Stimulated activated CD8-positive, alpha-beta memory T cell treated with anti-CD3 and anti-CD28 coated beads, Interleukin-4, amount 100 ng/mL, for 24 hours (primary cell): ENCODE measurements around the gene DMRT3.
"Not testable (repeated sequence)": the region's sequence is repeated elsewhere in the genome, so short reads cannot be mapped to it uniquely, and the experiment has no call there.

Source experiments
- DNase-seq: peaks from one replicate; pipeline ENCODE4 v3.0.0-alpha.2; 2020; ENCODE audit warnings: low read depth

DMRT3 gene

GRCh38 chr9:971901-972500 lies 4.5 kb upstream of the DMRT3 start:
- DNase-seq, result no peak

GRCh38 chr9:972501-973294 lies 3.8 kb upstream of the DMRT3 start:
- no peak for DNase-seq

GRCh38 chr9:973295-973834 lies 3.1 kb upstream of the DMRT3 start:
- DNase-seq, result no peak

DNA sequence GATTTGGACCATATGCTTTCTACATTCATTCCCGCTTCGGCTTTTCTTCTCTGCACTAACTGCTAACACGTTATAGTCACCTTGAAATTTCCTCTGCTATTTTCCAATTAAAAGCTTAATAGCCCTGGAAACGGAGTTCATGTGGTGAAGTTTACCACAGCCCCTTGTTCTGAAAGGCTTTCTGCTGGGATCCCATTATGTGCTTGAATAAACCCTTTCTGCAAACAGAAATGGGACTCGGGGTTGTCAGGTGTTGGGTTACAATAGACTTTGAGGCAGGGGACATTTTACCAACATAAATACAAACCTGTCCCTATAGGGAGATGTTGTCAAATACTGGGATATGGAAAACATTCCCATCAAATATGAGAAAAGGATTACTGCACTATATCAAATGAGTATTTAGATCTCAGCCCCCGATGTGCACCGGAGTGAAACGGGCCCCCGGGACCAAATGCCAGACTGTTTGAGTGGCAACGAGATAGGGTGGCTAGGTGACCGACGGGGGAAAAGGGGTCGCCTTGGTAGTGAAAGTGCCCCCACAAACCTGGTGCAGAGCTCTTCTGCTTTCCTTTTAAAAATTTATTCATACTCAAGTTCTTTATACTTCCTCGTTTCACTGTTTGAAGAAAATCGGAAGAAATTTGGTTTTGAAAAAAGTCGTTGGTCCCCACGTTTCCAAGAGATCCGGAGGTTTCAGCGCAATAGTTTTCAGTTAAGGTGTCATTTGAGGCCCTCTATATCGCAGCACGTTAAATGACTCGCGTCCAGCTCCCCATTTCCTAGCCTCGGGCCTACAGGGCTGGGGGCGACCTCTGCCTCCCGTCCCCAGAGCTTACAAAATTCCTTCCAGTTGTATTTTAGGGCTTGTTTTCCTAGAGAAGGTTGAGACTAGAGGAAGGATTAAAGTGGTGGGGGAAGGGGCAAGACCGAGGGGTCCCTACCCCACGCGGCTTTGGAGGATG lies 2.1 kb upstream of the DMRT3 start:
- DNase-seq, result no peak

- no peak for DNase-seq
These were observed 1.3 kb upstream of the DMRT3 start for GRCh38 chr9:974996-975739.

GRCh38 chr9:975740-976257 lies 656 bp upstream of the DMRT3 start:
- no peak for DNase-seq

DNA sequence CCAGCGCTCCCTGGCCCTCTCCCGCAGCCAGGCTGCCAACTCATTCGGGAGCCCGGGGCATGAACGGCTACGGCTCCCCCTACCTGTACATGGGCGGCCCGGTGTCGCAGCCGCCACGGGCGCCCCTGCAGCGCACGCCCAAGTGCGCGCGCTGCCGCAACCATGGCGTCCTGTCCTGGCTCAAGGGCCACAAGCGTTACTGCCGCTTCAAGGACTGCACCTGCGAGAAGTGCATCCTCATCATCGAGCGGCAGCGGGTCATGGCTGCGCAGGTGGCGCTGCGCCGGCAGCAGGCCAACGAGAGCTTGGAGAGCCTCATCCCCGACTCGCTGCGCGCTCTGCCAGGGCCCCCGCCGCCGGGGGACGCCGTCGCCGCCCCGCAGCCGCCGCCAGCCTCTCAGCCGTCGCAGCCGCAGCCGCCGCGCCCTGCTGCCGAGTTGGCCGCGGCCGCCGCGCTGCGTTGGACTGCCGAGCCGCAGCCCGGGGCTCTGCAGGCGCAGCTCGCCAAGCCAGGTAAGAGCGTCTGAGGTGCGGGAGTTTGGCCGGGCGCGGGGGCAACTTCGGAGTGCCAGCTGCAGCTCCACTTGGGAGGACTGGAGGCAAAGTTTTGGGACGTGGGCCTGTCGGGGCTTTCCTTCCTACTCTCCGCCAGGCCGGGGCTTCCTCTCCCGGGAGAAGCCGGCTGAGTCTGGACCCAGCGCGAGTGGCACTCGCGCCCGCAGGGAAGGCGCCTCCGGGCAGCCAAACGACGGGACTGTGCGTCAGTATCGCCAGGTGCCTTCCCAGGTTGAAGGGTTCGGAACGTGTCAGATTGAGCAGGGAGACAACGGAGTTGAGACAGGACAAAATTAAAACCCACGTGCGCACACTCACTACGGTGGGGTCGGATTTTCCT lies 735 bp downstream of the DMRT3 start:
- no peak for DNase-seq

DNA sequence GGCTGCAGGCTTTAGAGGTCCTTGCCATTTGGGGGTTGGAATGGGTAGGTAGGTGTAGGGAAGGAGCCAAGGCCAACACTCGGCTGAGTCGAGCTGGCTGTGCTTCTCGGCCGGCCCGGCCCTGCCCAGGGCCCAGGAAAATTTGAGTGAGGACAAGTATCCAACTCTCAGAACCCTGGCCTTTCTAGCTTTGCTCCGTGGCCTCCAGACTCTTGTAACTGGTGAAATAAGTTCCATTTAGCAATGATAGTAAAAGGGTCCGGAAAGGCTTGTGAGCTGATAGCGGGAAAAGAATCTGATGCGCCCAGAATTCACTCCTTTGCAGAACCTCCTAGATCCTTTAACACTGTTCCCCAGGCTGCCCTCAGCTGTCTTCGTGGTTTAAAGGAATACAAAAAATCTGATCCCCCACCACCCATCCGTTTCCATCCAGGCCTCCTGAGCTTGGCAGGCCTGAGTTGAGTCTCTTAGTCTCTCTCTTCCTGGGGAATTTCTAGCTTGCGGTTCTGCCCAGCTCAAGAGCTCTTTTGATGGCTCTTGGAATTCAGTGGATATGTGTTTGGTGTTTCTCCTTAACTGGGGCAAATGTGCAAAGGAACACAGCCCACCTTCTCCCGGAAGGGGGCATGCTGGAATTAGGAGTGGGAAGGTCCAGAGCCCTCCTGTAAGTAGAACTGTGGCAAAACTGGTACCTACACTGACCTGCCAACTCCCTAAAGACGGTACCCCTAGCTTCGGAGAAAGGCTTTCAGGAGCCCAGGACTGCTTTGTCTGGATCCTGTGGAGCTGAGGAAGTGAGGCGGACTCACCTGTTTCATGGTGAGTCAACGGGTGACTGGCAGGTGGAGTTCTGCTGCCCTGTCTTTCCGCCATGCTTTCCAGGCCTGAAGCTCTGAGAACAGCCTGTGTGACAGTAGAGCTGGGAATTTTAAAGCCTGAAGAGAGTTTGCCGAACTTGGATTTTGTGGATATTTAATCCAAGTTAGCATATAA lies 1.7 kb downstream of the DMRT3 start:
- DNase-seq, result no peak

DNA sequence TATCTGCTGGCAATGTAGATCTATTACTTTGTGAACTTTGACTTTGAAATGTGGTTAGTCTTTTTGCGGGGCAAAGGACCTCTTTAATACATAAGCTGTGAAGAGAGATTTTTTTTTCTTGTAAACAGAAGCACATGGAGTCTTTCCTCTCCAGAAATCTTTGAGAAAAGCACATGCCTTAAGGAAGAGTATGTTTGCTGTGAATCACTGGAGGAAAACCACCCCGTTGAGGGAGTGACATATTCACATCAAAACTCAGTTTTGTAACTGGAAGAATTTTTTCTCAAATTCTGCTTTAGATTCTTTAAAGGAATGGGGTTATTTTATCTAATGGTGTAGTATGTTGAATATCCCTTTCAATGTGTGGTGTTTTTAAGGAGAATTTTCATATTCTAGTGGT lies 3.5 kb downstream of the DMRT3 start:
- no peak for DNase-seq

DNA sequence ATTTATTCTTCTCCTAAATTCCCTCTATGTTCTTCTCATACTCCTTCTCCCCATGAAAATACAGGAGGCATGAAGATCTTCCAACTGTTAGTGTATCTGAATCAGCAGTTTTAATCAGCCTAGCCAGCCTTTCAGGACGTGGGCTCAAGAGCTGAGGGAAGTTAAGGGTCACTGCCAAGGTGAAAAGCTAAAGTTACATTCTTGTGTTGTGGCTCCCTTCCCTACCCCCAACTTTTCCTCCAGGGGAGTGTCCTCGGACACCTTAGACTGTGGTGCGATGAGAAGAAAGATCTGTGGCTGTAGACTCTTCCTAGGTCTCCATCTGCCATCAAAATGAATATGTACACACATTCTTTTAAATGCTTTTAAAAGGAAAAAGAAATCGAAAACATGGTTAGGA lies 4.2 kb downstream of the DMRT3 start:
- DNase-seq, result no peak

DNA sequence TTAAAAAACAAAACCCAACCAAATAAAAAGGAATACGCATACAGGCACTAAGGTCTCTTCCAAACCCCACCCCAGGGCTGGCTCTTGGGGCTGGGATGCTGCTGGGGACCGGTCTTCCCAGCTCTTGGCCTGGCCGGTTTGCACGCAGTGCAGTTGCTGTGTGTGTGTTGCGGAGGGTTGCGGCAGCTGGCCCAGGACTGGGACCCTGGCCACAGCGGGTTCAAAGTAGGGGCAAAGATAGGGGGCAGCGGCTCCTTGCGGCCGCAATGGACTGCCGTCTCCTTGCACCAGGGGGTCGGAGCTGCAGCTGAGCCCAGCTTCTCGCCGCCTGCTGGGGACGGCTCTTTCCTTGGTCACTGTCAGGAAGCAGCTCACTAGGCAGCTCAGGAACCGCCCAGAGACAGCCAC lies 5.0 kb downstream of the DMRT3 start:
- DNase-seq, result no peak

GRCh38 chr9:982394-983230 lies 6.2 kb downstream of the DMRT3 start:
- no peak for DNase-seq

DNA sequence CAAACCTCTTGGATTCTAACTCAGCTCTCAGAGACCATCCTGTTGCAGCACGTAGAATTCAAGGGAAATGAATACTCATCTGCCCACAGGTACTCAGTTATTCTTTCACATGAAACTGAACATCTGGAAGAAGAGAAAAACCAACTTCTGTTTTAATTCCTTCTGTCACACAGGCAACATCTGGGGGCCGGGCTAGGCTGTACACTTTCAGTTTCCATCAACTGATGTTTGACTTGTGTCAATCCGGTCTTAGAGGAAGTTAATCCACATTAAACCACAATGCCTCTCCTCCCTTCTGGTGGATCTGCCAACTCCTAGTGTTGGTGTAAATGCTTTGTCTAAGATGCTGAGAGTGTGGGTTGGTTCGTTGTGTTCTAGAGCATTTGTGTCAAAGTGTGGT lies 17.6 kb downstream of the DMRT3 start:
- no peak for DNase-seq

GRCh38 chr9:995192-995591 lies 18.7 kb downstream of the DMRT3 start:
- no peak for DNase-seq

DNA sequence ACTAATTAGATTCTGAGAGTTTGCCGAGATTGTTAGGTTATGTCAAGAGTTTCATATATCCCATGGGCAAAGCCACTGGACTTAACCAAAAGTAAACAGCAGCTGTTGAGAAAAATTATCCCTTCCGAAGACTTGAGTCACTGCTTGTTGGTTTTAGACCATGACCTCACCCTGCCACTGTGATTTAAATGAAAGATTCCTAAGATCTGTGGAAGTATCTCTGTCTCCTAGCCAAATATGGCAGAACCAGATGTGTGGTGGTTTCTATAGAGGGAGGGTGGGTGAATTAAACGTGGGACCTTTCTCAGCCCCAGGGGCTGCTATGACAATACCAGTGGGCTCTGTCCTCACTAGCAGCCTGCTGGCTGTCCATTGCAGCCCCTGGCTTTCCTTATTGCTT lies 19.3 kb downstream of the DMRT3 start:
- no peak for DNase-seq

- DNase-seq, result not testable (repeated sequence)
These were observed 22.1 kb downstream of the DMRT3 start for GRCh38 chr9:998299-999110.

DNA sequence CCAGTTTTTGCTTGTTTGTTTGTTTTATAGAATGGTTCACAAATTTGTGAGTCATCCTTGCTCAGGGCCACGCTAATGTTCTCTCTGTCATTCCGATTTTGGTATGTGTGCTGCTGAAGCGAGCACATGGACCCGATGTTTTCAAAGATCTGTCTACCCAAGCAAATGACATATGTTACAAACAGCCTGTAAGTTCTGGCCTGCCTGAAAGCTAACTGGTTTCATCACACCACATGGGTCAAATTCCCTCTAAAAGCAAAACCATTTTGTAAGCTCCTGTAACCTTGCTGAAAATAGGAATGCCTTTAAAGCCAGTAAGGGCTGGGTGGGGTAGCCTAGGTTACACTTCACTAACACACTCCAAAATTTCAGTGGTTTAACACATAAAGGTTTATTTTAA lies 25.4 kb downstream of the DMRT3 start:
- DNase-seq, result no peak
